SJSA1 (cell line): ENCODE data around the gene SEPTIN14. TPM values are rescaled to one million over a fixed set of nuclear protein-coding genes. Genes with fewer than 3 reads are reported as not detected.
"Not testable (repeated sequence)": the region's sequence is repeated elsewhere in the genome, so short reads cannot be mapped to it uniquely, and the experiment has no call there.

Experiments
- DNase-seq, 2 experiments: peaks; one replicate each; pipeline ENCODE4 v3.0.0-alpha.2; 2015 to 2020; ENCODE audit warnings: low spot score in 2 of 2, low read depth in 1 of 2
- H3K27ac ChIP-seq: fragments of 250-450 bp; sonication (Bioruptor Pico); 2 replicates; pipeline ENCODE4 v1.5.1; 2020; ENCODE audit warnings: mild to moderate bottlenecking, moderate library complexity
- H3K27me3 ChIP-seq: fragments of 250-450 bp; sonication (Bioruptor Pico); replicated peaks from 2 replicates; pipeline ENCODE4 v1.5.1; 2020; ENCODE audit warnings: mild to moderate bottlenecking, moderate library complexity
- H3K36me3 ChIP-seq: fragments of 250-450 bp; sonication (Bioruptor Pico); 2 replicates; pipeline ENCODE4 v1.5.1; 2020; ENCODE audit warnings: mild to moderate bottlenecking
- H3K4me1 ChIP-seq: fragments of 250-450 bp; sonication (Bioruptor Pico); replicated peaks from 2 replicates; pipeline ENCODE4 v1.6.1; 2021; ENCODE audit warnings: mild to moderate bottlenecking
- H3K4me3 ChIP-seq: fragments of 250-450 bp; sonication (Bioruptor Pico); 2 replicates; pipeline ENCODE4 v1.5.1; 2020; ENCODE audit warnings: mild to moderate bottlenecking
- H3K9me3 ChIP-seq: fragments of 250-450 bp; sonication (Bioruptor Pico); replicated peaks from 2 replicates; pipeline ENCODE4 v1.5.1; 2020; ENCODE audit warnings: mild to moderate bottlenecking
- total RNA-seq: library from RNA; depleted of rRNA; stranded (reverse); fragments of >200 nt; shearing (Covaris generic); gene quantifications from 2 replicates; pipeline ENCODE4 v1.2.3, GENCODE V29; 2014; rRNA removed

The SEPTIN14 gene
- total RNA-seq, 1 experiment from 2014 or later, result not detected

GRCh38 chr7:55770778-55771177 is 91.8 kb downstream of the SEPTIN14 start:
- no peak overlapping the region for H3K4me3 ChIP-seq
- DNase-seq, result no peak
- H3K4me1 ChIP-seq, result no peaks in the 10 kb centered on the region
- no peaks in the 10 kb centered on the region for H3K9me3 ChIP-seq
- H3K36me3 ChIP-seq, result no peaks in the 10 kb centered on the region
- no peak overlapping the region for H3K27ac ChIP-seq
- H3K27me3 ChIP-seq, result no peaks in the 10 kb centered on the region

DNA sequence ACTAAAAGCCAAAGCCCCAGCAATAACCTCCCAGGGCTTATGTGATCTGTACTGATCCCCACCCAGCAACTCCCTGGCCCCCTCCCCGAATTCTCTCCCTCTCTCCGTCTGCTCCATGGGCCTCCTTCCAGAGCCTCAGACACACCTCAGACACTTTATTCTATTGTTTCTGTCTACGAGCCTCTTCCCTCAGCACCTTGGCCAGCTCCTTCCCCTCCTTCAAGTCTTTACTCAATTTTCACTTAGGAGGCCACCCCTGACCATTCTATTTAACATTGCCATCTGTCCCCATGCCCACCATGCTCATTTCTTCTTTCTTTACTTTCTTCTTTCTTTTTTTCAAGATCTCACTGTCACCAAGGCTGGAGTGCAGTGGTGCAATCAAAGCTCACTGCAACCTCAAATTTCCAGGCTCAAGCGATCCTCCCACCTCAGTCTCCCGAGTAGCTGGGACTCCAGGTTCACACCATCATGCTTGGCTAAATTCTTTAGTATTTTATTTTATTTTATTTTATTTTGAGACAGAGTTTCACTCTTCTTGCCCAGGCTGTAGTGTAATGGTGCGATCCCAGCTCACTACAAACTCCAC is 109.2 kb downstream of the SEPTIN14 start:
- not testable (repeated sequence) for H3K27me3 ChIP-seq, H3K36me3 ChIP-seq, DNase-seq, H3K4me3 ChIP-seq, H3K4me1 ChIP-seq, H3K27ac ChIP-seq, H3K9me3 ChIP-seq

DNA sequence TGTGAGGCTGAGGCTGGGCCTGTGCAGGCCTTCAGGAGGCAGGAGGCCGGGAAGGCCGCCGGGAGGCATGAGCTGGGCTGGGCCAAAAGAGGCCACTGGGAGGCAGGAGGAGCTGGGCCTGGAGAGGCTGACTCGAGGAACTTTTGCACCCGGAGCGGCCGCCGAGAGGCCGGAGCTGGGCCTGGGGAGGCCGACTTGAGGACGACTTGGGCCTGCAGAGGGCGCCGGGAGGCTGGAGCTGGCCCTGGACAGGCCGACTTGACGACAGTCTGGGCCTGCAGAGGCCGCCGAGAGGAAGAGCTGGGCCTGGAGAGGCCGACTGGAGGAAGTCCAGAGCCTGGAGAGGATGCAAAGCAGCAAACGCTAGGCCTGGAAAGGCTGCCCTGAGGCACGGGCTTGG is 117.8 kb downstream of the SEPTIN14 start:
- H3K36me3 ChIP-seq, H3K9me3 ChIP-seq, DNase-seq, H3K4me3 ChIP-seq, H3K27me3 ChIP-seq, H3K27ac ChIP-seq, H3K4me1 ChIP-seq: not testable (repeated sequence)

Other genes with a start within 250 kb of the SEPTIN14 start
- 0.69 and 1.5 TPM in 2 replicates for gene ZNF713, start 24.7 kb upstream of the SEPTIN14 start, total RNA-seq
- gene MRPS17, start 89.1 kb upstream of the SEPTIN14 start, total RNA-seq, result 16.6 and 22.9 TPM in 2 replicates
- gene NIPSNAP2, start 101.8 kb upstream of the SEPTIN14 start, total RNA-seq, result 49.5 and 62.4 TPM in 2 replicates
- gene PSPH, start 188.7 kb upstream of the SEPTIN14 start, total RNA-seq, result 38.5 and 41.0 TPM in 2 replicates
- gene CCT6A, start 189.0 kb upstream of the SEPTIN14 start, total RNA-seq, result 312 and 414 TPM in 2 replicates
- 100 and 117 TPM in 2 replicates for gene SUMF2, start 201.5 kb upstream of the SEPTIN14 start, total RNA-seq
- gene PHKG1, start 230.2 kb upstream of the SEPTIN14 start, total RNA-seq, result 0.21 and 0.50 TPM in 2 replicates
- gene CHCHD2, start 243.7 kb upstream of the SEPTIN14 start, total RNA-seq, result 613 and 738 TPM in 2 replicates